Measurements from ENCODE around the gene KIF4A. TPM values are rescaled to one million over a fixed set of nuclear protein-coding genes. Genes with fewer than 3 reads are reported as not detected.

The KIF4A gene
- total and polyA plus RNA-seq, 2 of the 13 experiments (the other 11 are each of a cell fraction or from before 2014, with no cell fraction given) = 9.4 to 28.2 TPM

- peaks cover 13% of the 10 kb centered on the region for H3K4me1 ChIP-seq (ENCODE audit: insufficient read depth, low read length)
- no TSS peak for BruUV-seq (replicated peaks)
- TF ChIP-seq GLMP (CRISPR knock-in tag; IDR thresholded peaks at IDR 0.05; ENCODE audit: borderline replicate concordance) (no peak), ZSCAN22 (CRISPR knock-in tag; IDR thresholded peaks at IDR 0.05) (no peak), KLF9 (CRISPR knock-in tag; IDR thresholded peaks at IDR 0.05; ENCODE audit: low read depth) (no peak), NPAS2 (CRISPR knock-in tag; IDR thresholded peaks at IDR 0.05; ENCODE audit: borderline replicate concordance) (no peak), ZNF782 (CRISPR knock-in tag; IDR thresholded peaks at IDR 0.05; ENCODE audit: borderline replicate concordance) (no peak), ZNF746 (CRISPR knock-in tag; IDR thresholded peaks at IDR 0.05) (no peak), ZBTB7A (CRISPR knock-in tag; IDR thresholded peaks at IDR 0.05) (no peak), HMGXB3 (CRISPR knock-in tag; IDR thresholded peaks at IDR 0.05; ENCODE audit: borderline replicate concordance) (no peak), ZNF570 (CRISPR knock-in tag; IDR thresholded peaks at IDR 0.05; ENCODE audit: borderline replicate concordance) (no peak), ZNF260 (CRISPR knock-in tag; IDR thresholded peaks at IDR 0.05; ENCODE audit: borderline replicate concordance, low read depth) (no peak), ZNF740 (CRISPR knock-in tag; IDR thresholded peaks at IDR 0.05) (no peak), ETV5 (CRISPR knock-in tag; IDR thresholded peaks at IDR 0.05; ENCODE audit: borderline replicate concordance) (no peak)
- TF ChIP-seq, protein P1, sequence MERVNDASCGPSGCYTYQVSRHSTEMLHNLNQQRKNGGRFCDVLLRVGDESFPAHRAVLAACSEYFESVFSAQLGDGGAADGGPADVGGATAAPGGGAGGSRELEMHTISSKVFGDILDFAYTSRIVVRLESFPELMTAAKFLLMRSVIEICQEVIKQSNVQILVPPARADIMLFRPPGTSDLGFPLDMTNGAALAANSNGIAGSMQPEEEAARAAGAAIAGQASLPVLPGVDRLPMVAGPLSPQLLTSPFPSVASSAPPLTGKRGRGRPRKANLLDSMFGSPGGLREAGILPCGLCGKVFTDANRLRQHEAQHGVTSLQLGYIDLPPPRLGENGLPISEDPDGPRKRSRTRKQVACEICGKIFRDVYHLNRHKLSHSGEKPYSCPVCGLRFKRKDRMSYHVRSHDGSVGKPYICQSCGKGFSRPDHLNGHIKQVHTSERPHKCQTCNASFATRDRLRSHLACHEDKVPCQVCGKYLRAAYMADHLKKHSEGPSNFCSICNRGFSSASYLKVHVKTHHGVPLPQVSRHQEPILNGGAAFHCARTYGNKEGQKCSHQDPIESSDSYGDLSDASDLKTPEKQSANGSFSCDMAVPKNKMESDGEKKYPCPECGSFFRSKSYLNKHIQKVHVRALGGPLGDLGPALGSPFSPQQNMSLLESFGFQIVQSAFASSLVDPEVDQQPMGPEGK (CRISPR knock-in tag; IDR thresholded peaks at IDR 0.05) = no peak
- TF ChIP-seq, protein P2, sequence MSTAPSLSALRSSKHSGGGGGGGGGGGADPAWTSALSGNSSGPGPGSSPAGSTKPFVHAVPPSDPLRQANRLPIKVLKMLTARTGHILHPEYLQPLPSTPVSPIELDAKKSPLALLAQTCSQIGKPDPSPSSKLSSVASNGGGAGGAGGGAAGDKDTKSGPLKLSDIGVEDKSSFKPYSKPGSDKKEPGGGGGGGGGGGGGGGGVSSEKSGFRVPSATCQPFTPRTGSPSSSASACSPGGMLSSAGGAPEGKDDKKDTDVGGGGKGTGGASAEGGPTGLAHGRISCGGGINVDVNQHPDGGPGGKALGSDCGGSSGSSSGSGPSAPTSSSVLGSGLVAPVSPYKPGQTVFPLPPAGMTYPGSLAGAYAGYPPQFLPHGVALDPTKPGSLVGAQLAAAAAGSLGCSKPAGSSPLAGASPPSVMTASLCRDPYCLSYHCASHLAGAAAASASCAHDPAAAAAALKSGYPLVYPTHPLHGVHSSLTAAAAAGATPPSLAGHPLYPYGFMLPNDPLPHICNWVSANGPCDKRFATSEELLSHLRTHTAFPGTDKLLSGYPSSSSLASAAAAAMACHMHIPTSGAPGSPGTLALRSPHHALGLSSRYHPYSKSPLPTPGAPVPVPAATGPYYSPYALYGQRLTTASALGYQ (CRISPR knock-in tag; IDR thresholded peaks at IDR 0.05) = no peak
Measured at GRCh38 chrX:70281951-70282350, 8.0 kb upstream of the KIF4A start, which contains the start of gene RAB41. RAB41 (plus strand) TSS chrX:70282172; CDS start chrX:70282218, 46 bp downstream.

More at GRCh38 chrX:70281951-70282350, 8.0 kb upstream of the KIF4A start, which contains the start of gene RAB41:
- CTCF ChIA-PET (ENCODE audit: low intra/inter-chr PET ratio, low total read pairs) = no interaction called here
- H3K27me3 ChIP-seq (ENCODE audit: control insufficient read depth in 1 of 2, insufficient read depth in 2 of 2, low read length in 2 of 2) = no peaks in the 10 kb centered on the region
- ATAC-seq (no peak), DNase-seq (ENCODE audit: low spot score) (no peak), FAIRE-seq (no peak)
- H3K4me2 ChIP-seq (ENCODE audit: low read depth, low read length) = no peak within 1 kb of the TSS
- no peak within 1 kb of the TSS for H2AFZ ChIP-seq (ENCODE audit: low read length)
- intact Hi-C loops (cut with micrococcal nuclease; ENCODE audit: unreplicated experiment) = loop anchor here (10.0 kb wide), 1 partner anchor 1007 kb away; no protein-coding TSS in a partner anchor
- no peaks in the 10 kb centered on the region for H3K9me3 ChIP-seq (ENCODE audit: low read length)
- H3K27ac ChIP-seq (ENCODE audit: extremely low read length, insufficient read depth, low read length) = no peak within 1 kb of the TSS
- WGBS (ENCODE audit: low lambda C conversion rate) = 98% methylated on average over 14 of the region's 21 CpGs
- in situ Hi-C loops (cut with HindIII; ENCODE audit: extremely low pct_ligation_motif_present, low pct_unique_long_range_greater_than_20kb) = no loop called here
- H3K4me3 ChIP-seq (replicated peaks in 1 of 3; ENCODE audit: insufficient read depth in 1 of 3, low read depth in 2 of 3, low read length in 3 of 3) = no peak within 1 kb of the TSS
- POLR2A ChIA-PET = no interaction called here
- no peaks in the 10 kb centered on the region for H3K79me2 ChIP-seq (ENCODE audit: insufficient read depth, low read length)
- no peak within 1 kb of the TSS for H3K9ac ChIP-seq (ENCODE audit: insufficient read depth, low read depth, low read length)
- H4K20me1 ChIP-seq (ENCODE audit: insufficient read depth, low read length) = no peaks in the 10 kb centered on the region
- no peaks in the 10 kb centered on the region for H3K36me3 ChIP-seq (replicated peaks in 1 of 2; ENCODE audit: control insufficient read depth in 1 of 2, insufficient read depth in 2 of 2, low read length in 2 of 2)

Data from HepG2 (cell line).